CD14-positive monocyte (primary cell): ENCODE results near the gene R3HCC1L. TPM values are rescaled to one million over a fixed set of nuclear protein-coding genes. Genes with fewer than 3 reads are reported as not detected.

Experiments
- DNase-seq, 3 donors: peaks; one replicate each; pipeline ENCODE4 v3.0.0-alpha.2; 2011 to 2022
- H2AFZ ChIP-seq: 2 replicates; pipeline ENCODE4 v1.6.0; 2012; ENCODE audit warnings: mild to moderate bottlenecking, low read depth, low read length, inconsistent platforms; ENCODE audit not compliant: insufficient read depth, poor library complexity, severe bottlenecking
- H3K27ac ChIP-seq, 2 donors: 1 replicate in 1 of 2; 2 replicates in 1 of 2; pipeline ENCODE4 v1.5.1; 2012 to 2013; ENCODE audit warnings: low read length in 2 of 2, control low read depth in 1 of 2, inconsistent platforms in 1 of 2, low read depth in 1 of 2, mild to moderate bottlenecking in 1 of 2
- H3K27me3 ChIP-seq, 2 donors: one replicate each; pipeline versions ENCODE4 v1.6.0 to v1.6.1; 2011 to 2013; ENCODE audit warnings: low read length in 2 of 2; ENCODE audit not compliant: control insufficient read depth in 2 of 2, insufficient read depth in 2 of 2
- H3K36me3 ChIP-seq, 2 donors: replicated peaks in 1 of 2; 1 replicate in 1 of 2; 2 replicates in 1 of 2; pipeline versions ENCODE4 v1.5.1 to v1.6.1; 2012 to 2013; ENCODE audit warnings: low read length in 2 of 2, control low read depth in 1 of 2, inconsistent platforms in 1 of 2, mild to moderate bottlenecking in 1 of 2; ENCODE audit not compliant: insufficient read depth in 2 of 2, control insufficient read depth in 1 of 2
- H3K4me1 ChIP-seq, 2 donors: 1 replicate in 1 of 2; 2 replicates in 1 of 2; pipeline versions ENCODE4 v1.5.1 to v1.6.1; 2012 to 2013; ENCODE audit warnings: low read length in 2 of 2, control low read depth in 1 of 2, inconsistent platforms in 1 of 2, mild to moderate bottlenecking in 1 of 2, moderate library complexity in 1 of 2; ENCODE audit not compliant: insufficient read depth in 2 of 2, control insufficient read depth in 1 of 2
- H3K4me2 ChIP-seq: replicated peaks from 2 replicates; pipeline ENCODE3; 2012; ENCODE audit warnings: low read length, moderate library complexity, mild to moderate bottlenecking; ENCODE audit not compliant: poor library complexity, severe bottlenecking; ENCODE audit errors: extremely low read depth
- H3K4me3 ChIP-seq, 3 experiments: fragments of 200-600 bp in 1 of 3; sonication (generic) in 1 of 3; replicated peaks in 1 of 3; 1 replicate in 2 of 3; 2 replicates in 1 of 3; pipeline ENCODE4 v1.5.1; 2011 to 2013; ENCODE audit warnings: low read length in 3 of 3, mild to moderate bottlenecking in 3 of 3, control low read depth in 2 of 3, low read depth in 2 of 3, inconsistent platforms in 1 of 3, moderate library complexity in 1 of 3
- H3K79me2 ChIP-seq: 2 replicates; pipeline ENCODE4 v1.6.0; 2012; ENCODE audit warnings: mild to moderate bottlenecking, control low read depth, inconsistent platforms, low read length, moderate library complexity; ENCODE audit not compliant: insufficient read depth
- H3K9ac ChIP-seq: 2 replicates; pipeline ENCODE4 v1.6.0; 2017; ENCODE audit warnings: low read length, mild to moderate bottlenecking; ENCODE audit not compliant: insufficient read depth, poor library complexity, severe bottlenecking
- H3K9me3 ChIP-seq, 2 donors: replicated peaks in 1 of 2; 1 replicate in 1 of 2; 2 replicates in 1 of 2; pipeline versions ENCODE4 v1.5.1 to v1.6.1; 2012 to 2013; ENCODE audit warnings: low read length in 2 of 2, control low read depth in 1 of 2; ENCODE audit not compliant: control insufficient read depth in 1 of 2, insufficient read depth in 1 of 2
- H4K20me1 ChIP-seq: 2 replicates; pipeline ENCODE4 v1.6.0; 2012; ENCODE audit warnings: mild to moderate bottlenecking, low read length, control low read depth, moderate library complexity; ENCODE audit not compliant: insufficient read depth
- H3K27ac Mint-ChIP-seq, 7 donors: one replicate each; pipeline ENCODE4 v1.8.0; 2020; ENCODE audit warnings: mild to moderate bottlenecking in 7 of 7, mixed read lengths in 7 of 7, moderate library complexity in 6 of 7, inconsistent platforms in 2 of 7
- H3K27me3 Mint-ChIP-seq, 3 donors: one replicate each; pipeline ENCODE4 v1.8.0; 2021 to 2022; ENCODE audit warnings: low read depth in 3 of 3, mild to moderate bottlenecking in 3 of 3, mixed read lengths in 3 of 3, moderate library complexity in 3 of 3, inconsistent platforms in 1 of 3
- H3K36me3 Mint-ChIP-seq, 2 donors: one replicate each; pipeline ENCODE4 v1.8.0; 2020; ENCODE audit warnings: mixed read lengths in 2 of 2, inconsistent platforms in 1 of 2, mild to moderate bottlenecking in 1 of 2
- H3K4me1 Mint-ChIP-seq: one replicate; pipeline ENCODE4 v1.8.0; 2020; ENCODE audit warnings: mild to moderate bottlenecking, mixed read lengths
- H3K4me3 Mint-ChIP-seq, 2 donors: one replicate each; pipeline ENCODE4 v1.8.0; 2020; ENCODE audit warnings: mild to moderate bottlenecking in 2 of 2, mixed read lengths in 2 of 2, moderate library complexity in 1 of 2
- H3K9me3 Mint-ChIP-seq, 7 donors: one replicate each; pipeline ENCODE4 v1.8.0; 2020 to 2022; ENCODE audit warnings: mixed read lengths in 7 of 7, mild to moderate bottlenecking in 6 of 7, moderate library complexity in 6 of 7, inconsistent platforms in 2 of 7
- WGBS: methylation state at CpG from one replicate; pipeline ENCODE4 v1.1.5; 2013; ENCODE audit warnings: missing lambda C conversion rate; ENCODE audit not compliant: insufficient coverage; 5-methylcytosine and 5-hydroxymethylcytosine counted together
- intact Hi-C, 2 donors: fragments of 100-400 bp; cut with micrococcal nuclease; formaldehyde crosslinking; loops; one replicate each; pipeline versions ENCODE4 v1.15.0 to v1.15.1; 2023
- polyA plus RNA-seq, 3 donors: library from polyadenylated mRNA; depleted of rRNA in 1 of 3; unstranded in 2 of 3; stranded (reverse) in 1 of 3; fragments of 300-500 nt in 2 of 3; fragments of >200 nt in 1 of 3; fragmentation: Illumina TruSeq in 2 of 3; gene quantifications; 1 replicate in 2 of 3; 2 replicates in 1 of 3; pipeline ENCODE4 v1.2.3, GENCODE V29; 2012 to 2021
- TF ChIP-seq, protein P1 (sequence below): fragments of 200-600 bp; IDR thresholded peaks from one replicate; pipeline ENCODE4 v1.8.0; 2022; ENCODE audit warnings: antibody characterized with exemption, mild to moderate bottlenecking

The R3HCC1L gene
- polyA plus RNA-seq, 3 donors, result 2.6 to 13.8 (median 2.7) TPM

GRCh38 chr10:98125940-98126631 is 8.4 kb upstream of the R3HCC1L start:
- no peak overlapping the region for H3K27ac Mint-ChIP-seq
- Histone ChIP-seq H3K4me1 (no peaks in the 10 kb centered on the region), H2AFZ (no peak overlapping the region), H3K27ac (no peak overlapping the region), H3K9ac (no peak overlapping the region), H3K4me2 (no peak overlapping the region), H3K4me3 (no peak overlapping the region), H3K9me3 (peaks cover 5 to 11% of the 10 kb centered on the region in 2 donors), H3K79me2 (no peaks in the 10 kb centered on the region), H3K36me3 (no peaks in the 10 kb centered on the region), H3K27me3 (peaks cover 14 to 15% of the 10 kb centered on the region in 2 donors), H4K20me1 (no peaks in the 10 kb centered on the region)
- peaks cover 12 to 37% (median 21%) of the 10 kb centered on the region in 7 donors for H3K9me3 Mint-ChIP-seq
- no peak for DNase-seq
- H3K36me3 Mint-ChIP-seq, result no peaks in the 10 kb centered on the region
- H3K27me3 Mint-ChIP-seq, result peaks cover 5 to 25% (median 19%) of the 10 kb centered on the region in 3 donors
- intact Hi-C loops, result no loop called here
- TF ChIP-seq, protein P1, sequence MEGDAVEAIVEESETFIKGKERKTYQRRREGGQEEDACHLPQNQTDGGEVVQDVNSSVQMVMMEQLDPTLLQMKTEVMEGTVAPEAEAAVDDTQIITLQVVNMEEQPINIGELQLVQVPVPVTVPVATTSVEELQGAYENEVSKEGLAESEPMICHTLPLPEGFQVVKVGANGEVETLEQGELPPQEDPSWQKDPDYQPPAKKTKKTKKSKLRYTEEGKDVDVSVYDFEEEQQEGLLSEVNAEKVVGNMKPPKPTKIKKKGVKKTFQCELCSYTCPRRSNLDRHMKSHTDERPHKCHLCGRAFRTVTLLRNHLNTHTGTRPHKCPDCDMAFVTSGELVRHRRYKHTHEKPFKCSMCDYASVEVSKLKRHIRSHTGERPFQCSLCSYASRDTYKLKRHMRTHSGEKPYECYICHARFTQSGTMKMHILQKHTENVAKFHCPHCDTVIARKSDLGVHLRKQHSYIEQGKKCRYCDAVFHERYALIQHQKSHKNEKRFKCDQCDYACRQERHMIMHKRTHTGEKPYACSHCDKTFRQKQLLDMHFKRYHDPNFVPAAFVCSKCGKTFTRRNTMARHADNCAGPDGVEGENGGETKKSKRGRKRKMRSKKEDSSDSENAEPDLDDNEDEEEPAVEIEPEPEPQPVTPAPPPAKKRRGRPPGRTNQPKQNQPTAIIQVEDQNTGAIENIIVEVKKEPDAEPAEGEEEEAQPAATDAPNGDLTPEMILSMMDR, result no peak
- no peaks in the 10 kb centered on the region for H3K4me1 Mint-ChIP-seq
- no peak overlapping the region for H3K4me3 Mint-ChIP-seq
- 88% methylated on average over 4 of the region's 6 CpGs for WGBS

DNA sequence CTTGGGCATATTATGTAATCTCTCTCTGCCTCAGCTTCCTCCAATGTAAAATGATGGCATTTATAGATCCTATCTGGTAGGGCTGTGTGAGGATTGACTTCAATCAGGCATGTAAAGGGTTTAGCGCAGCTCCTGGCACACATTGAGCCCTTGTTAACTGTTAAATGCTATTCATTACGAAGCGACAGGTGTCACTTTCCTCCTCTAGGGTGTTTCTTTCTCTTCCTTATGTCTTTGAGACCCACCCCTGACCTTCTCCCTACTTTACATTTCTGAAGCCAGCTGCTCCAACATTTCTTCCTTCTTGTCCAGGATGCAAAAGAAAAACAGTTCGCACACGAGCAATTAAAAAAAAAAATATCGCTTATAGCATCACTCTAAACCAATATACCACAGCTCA is 5.7 kb upstream of the R3HCC1L start:
- Mint-ChIP-seq H3K27me3 (peaks cover 2 to 21% (median 11%) of the 10 kb centered on the region in 3 donors), H3K9me3 (peaks cover 5 to 24% (median 14%) of the 10 kb centered on the region in 7 donors), H3K4me3 (no peak overlapping the region), H3K27ac (no peak overlapping the region), H3K36me3 (no peaks in the 10 kb centered on the region), H3K4me1 (peaks cover 12% of the 10 kb centered on the region)
- H3K4me3 ChIP-seq, result no peak overlapping the region
- H3K9me3 ChIP-seq, result peaks cover 0 to 8% of the 10 kb centered on the region in 2 donors
- no peaks in the 10 kb centered on the region for H3K79me2 ChIP-seq
- no peak overlapping the region for H2AFZ ChIP-seq
- H3K4me2 ChIP-seq, result no peak overlapping the region
- H3K9ac ChIP-seq, result no peak overlapping the region
- DNase-seq, result no peak
- peaks cover 7 to 8% of the 10 kb centered on the region in 2 donors for H3K4me1 ChIP-seq
- peaks cover 12 to 14% of the 10 kb centered on the region in 2 donors for H3K27me3 ChIP-seq
- TF ChIP-seq, protein P1, result no peak
- H3K27ac ChIP-seq, result no peak overlapping the region
- H3K36me3 ChIP-seq, result no peaks in the 10 kb centered on the region
- H4K20me1 ChIP-seq, result no peaks in the 10 kb centered on the region
- WGBS, result 97% methylated on average over 6 of the region's 6 CpGs
- intact Hi-C loops, result no loop called here
